RWPE2 (cell line): ENCODE data around the gene ELAVL1.
"Not testable (repeated sequence)": the region's sequence is repeated elsewhere in the genome, so short reads cannot be mapped to it uniquely, and the experiment has no call there.

ENCODE experiments used
- ATAC-seq: fragments of 200-7000 bp; cut with Tn5 transposase; 3 replicates; pipeline ENCODE4 v1.9.1; 2021; ENCODE audit warnings: low read depth
- DNase-seq: peaks from one replicate; pipeline ENCODE4 v3.0.0-alpha.2; 2020; ENCODE audit warnings: low spot score
- H3K27ac ChIP-seq: fragments of 450-650 bp; 2 replicates; pipeline ENCODE4 v1.5.1; 2017; ENCODE audit warnings: mild to moderate bottlenecking; ENCODE audit not compliant: poor library complexity, severe bottlenecking
- H3K27me3 ChIP-seq: fragments of 250-450 bp; sonication (Bioruptor Pico); 2 replicates; pipeline ENCODE4 v1.5.1; 2021; ENCODE audit warnings: mild to moderate bottlenecking, moderate library complexity; ENCODE audit not compliant: insufficient read depth, poor library complexity, severe bottlenecking
- H3K36me3 ChIP-seq: fragments of 250-450 bp; sonication (Bioruptor Pico); 2 replicates; pipeline ENCODE4 v1.5.1; 2020; ENCODE audit warnings: low read depth, mild to moderate bottlenecking, moderate library complexity
- H3K4me1 ChIP-seq: fragments of 250-450 bp; sonication (Bioruptor Pico); 2 replicates; pipeline ENCODE4 v1.5.1; 2021; ENCODE audit warnings: mild to moderate bottlenecking, moderate library complexity; ENCODE audit not compliant: insufficient read depth, poor library complexity, severe bottlenecking
- H3K4me3 ChIP-seq: fragments of 250-450 bp; sonication (Bioruptor Pico); 2 replicates; pipeline ENCODE4 v1.5.1; 2021; ENCODE audit warnings: mild to moderate bottlenecking, moderate library complexity; ENCODE audit not compliant: severe bottlenecking
- H3K9me3 ChIP-seq: fragments of 250-450 bp; sonication (Bioruptor Pico); 2 replicates; pipeline ENCODE4 v1.5.1; 2021; ENCODE audit warnings: mild to moderate bottlenecking, moderate library complexity; ENCODE audit not compliant: severe bottlenecking
- CTCF ChIP-seq: fragments of 450-650 bp; IDR thresholded peaks from one replicate; pipeline ENCODE4 v1.5.1; 2017; ENCODE audit warnings: mild to moderate bottlenecking, moderate library complexity; ENCODE audit not compliant: poor library complexity, severe bottlenecking

Gene ELAVL1

GRCh38 chr19:7918615-7919421 lies 86.6 kb downstream of the ELAVL1 start:
- no peak for TF ChIP-seq CTCF
- H3K9me3 ChIP-seq = no peaks in the 10 kb centered on the region
- no peaks in the 10 kb centered on the region for H3K4me1 ChIP-seq
- H3K27ac ChIP-seq = peak overlapping the region; percentile 57
- H3K4me3 ChIP-seq = no peak overlapping the region
- no peaks in the 10 kb centered on the region for H3K36me3 ChIP-seq
- ATAC-seq (no peak), DNase-seq (no peak)
- peaks cover 7% of the 10 kb centered on the region for H3K27me3 ChIP-seq

- H3K4me3 ChIP-seq = peak overlapping the region; percentile 42
- H3K9me3 ChIP-seq, H3K27me3 ChIP-seq, DNase-seq, H3K4me1 ChIP-seq, H3K36me3 ChIP-seq, ATAC-seq: not testable (repeated sequence)
- peak; percentile 30 for TF ChIP-seq CTCF
- H3K27ac ChIP-seq = peak overlapping the region; percentile 22
These were observed 87.3 kb downstream of the ELAVL1 start for GRCh38 chr19:7918062-7918614.

GRCh38 chr19:7917267-7918061 lies 88.0 kb downstream of the ELAVL1 start:
- Histone ChIP-seq H3K27ac (peak overlapping the region; percentile 22), H3K36me3 (no peaks in the 10 kb centered on the region), H3K27me3 (peaks cover 7% of the 10 kb centered on the region), H3K4me1 (no peaks in the 10 kb centered on the region), H3K4me3 (peak overlapping the region; percentile 42), H3K9me3 (no peaks in the 10 kb centered on the region)
- peak; percentile 62 for TF ChIP-seq CTCF
- ATAC-seq (peak; percentile 56), DNase-seq (no peak)

GRCh38 chr19:7916955-7917266 lies 88.5 kb downstream of the ELAVL1 start:
- peak overlapping the region; percentile 42 for H3K4me3 ChIP-seq
- peak overlapping the region; percentile 22 for H3K27ac ChIP-seq
- no peaks in the 10 kb centered on the region for H3K4me1 ChIP-seq
- H3K9me3 ChIP-seq = no peaks in the 10 kb centered on the region
- ATAC-seq = no peak
- H3K27me3 ChIP-seq = peaks cover 7% of the 10 kb centered on the region
- DNase-seq = no peak
- no peak for TF ChIP-seq CTCF
- peaks cover 3% of the 10 kb centered on the region; the same call in 1 of the 2 replicates for H3K36me3 ChIP-seq
